ENCODE data around the gene CEMIP. TPM values are rescaled to one million over a fixed set of nuclear protein-coding genes. Genes with fewer than 3 reads are reported as not detected.

The CEMIP gene
- total RNA-seq, 4 donors from 2014 or later: 0.17 to 0.34 (median 0.26) TPM; not detected in 1

- TF ChIP-seq POLR2A (IDR thresholded peaks at IDR 0.05; ENCODE audit: low read depth): no peak
- intact Hi-C loops (cut with DNase I): no loop called here
- H3K4me1 ChIP-seq: peaks cover 15 to 96% (median 89%) of the 10 kb centered on the region in 4 donors
- H3K36me3 ChIP-seq: no peaks in the 10 kb centered on the region
- no peaks in the 10 kb centered on the region for H3K9me3 ChIP-seq
- no peak overlapping the region for H3K4me3 ChIP-seq
- no peaks in the 10 kb centered on the region for H3K27me3 ChIP-seq
- DNase-seq (ENCODE audit: extremely low spot score): no peak
- peak overlapping the region; percentile 64 to 71 (median 67) for H3K27ac ChIP-seq (replicated peaks in 1 of 4)
- WGBS: 79% methylated on average over 5 of the region's 5 CpGs
Measured at GRCh38 chr15:80732818-80733217, 46.4 kb upstream of the CEMIP start.

- H3K27ac ChIP-seq (replicated peaks in 1 of 4): peak overlapping the region; percentile 64 to 71 (median 67)
- no peak for DNase-seq (ENCODE audit: extremely low spot score)
- H3K9me3 ChIP-seq: no peaks in the 10 kb centered on the region
- H3K4me3 ChIP-seq: no peak overlapping the region
- H3K27me3 ChIP-seq: no peaks in the 10 kb centered on the region
- H3K4me1 ChIP-seq: peaks cover 14 to 90% (median 84%) of the 10 kb centered on the region in 4 donors
- no peaks in the 10 kb centered on the region for H3K36me3 ChIP-seq
- intact Hi-C loops (cut with DNase I): no loop called here
- TF ChIP-seq POLR2A (IDR thresholded peaks at IDR 0.05; ENCODE audit: low read depth) (no peak), POLR2AphosphoS5 (IDR thresholded peaks at IDR 0.05) (no peak), EP300 (IDR thresholded peaks at IDR 0.05) (no peak)
- TF ChIP-seq, protein P1, sequence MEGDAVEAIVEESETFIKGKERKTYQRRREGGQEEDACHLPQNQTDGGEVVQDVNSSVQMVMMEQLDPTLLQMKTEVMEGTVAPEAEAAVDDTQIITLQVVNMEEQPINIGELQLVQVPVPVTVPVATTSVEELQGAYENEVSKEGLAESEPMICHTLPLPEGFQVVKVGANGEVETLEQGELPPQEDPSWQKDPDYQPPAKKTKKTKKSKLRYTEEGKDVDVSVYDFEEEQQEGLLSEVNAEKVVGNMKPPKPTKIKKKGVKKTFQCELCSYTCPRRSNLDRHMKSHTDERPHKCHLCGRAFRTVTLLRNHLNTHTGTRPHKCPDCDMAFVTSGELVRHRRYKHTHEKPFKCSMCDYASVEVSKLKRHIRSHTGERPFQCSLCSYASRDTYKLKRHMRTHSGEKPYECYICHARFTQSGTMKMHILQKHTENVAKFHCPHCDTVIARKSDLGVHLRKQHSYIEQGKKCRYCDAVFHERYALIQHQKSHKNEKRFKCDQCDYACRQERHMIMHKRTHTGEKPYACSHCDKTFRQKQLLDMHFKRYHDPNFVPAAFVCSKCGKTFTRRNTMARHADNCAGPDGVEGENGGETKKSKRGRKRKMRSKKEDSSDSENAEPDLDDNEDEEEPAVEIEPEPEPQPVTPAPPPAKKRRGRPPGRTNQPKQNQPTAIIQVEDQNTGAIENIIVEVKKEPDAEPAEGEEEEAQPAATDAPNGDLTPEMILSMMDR (IDR thresholded peaks at IDR 0.05): no peak
- WGBS: 75% methylated on average over 1 of the region's 1 CpG
Measured at GRCh38 chr15:80733460-80733859, 45.7 kb upstream of the CEMIP start.

DNA sequence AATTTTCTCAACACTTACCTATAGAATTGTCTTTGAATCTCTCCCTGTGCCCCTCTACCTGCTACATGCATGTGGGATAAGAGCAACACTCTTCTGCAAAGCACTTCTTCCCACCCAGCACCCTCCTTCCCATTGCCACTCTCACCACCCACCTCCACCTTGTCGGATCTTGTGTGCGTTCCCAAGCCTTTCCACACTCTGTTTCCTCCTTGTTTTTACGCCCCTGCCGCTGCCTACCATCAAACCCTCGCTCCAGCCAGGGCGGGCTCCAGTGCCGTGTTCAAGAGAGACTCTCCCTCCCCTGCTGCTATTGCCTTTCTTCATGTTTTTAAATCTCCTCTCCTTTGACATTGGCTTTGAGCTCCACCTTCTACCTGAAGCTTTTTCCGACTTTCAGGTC lies 43.8 kb upstream of the CEMIP start:
- no peaks in the 10 kb centered on the region for H3K27me3 ChIP-seq
- peaks cover 14 to 73% (median 68%) of the 10 kb centered on the region in 4 donors for H3K4me1 ChIP-seq
- H3K36me3 ChIP-seq: no peaks in the 10 kb centered on the region
- DNase-seq (ENCODE audit: extremely low spot score): no peak
- TF ChIP-seq, protein P1 (IDR thresholded peaks at IDR 0.05): no peak
- TF ChIP-seq POLR2A (IDR thresholded peaks at IDR 0.05; ENCODE audit: low read depth) (no peak), EP300 (IDR thresholded peaks at IDR 0.05) (no peak), POLR2AphosphoS5 (IDR thresholded peaks at IDR 0.05) (no peak)
- intact Hi-C loops (cut with DNase I): loop anchor here (5.0 kb wide), 1 partner anchor 33 kb away; no protein-coding TSS in a partner anchor
- no peaks in the 10 kb centered on the region for H3K9me3 ChIP-seq
- H3K4me3 ChIP-seq: no peak overlapping the region
- 97% methylated on average over 8 of the region's 8 CpGs for WGBS
- peak overlapping the region; percentile 11 to 45 (median 24) for H3K27ac ChIP-seq (replicated peaks in 1 of 4)

GRCh38 chr15:80736560-80736959 lies 42.6 kb upstream of the CEMIP start:
- WGBS: 38% methylated on average over 4 of the region's 4 CpGs
- no peak for DNase-seq (ENCODE audit: extremely low spot score)
- no peaks in the 10 kb centered on the region for H3K36me3 ChIP-seq
- H3K27ac ChIP-seq (replicated peaks in 1 of 4): peak overlapping the region; percentile 4 to 43 (median 37)
- H3K4me1 ChIP-seq: peaks cover 14 to 60% (median 58%) of the 10 kb centered on the region in 4 donors
- no peaks in the 10 kb centered on the region for H3K27me3 ChIP-seq
- H3K4me3 ChIP-seq: no peak overlapping the region
- intact Hi-C loops (cut with DNase I): loop anchor here (5.0 kb wide), 1 partner anchor 34 kb away; no protein-coding TSS in a partner anchor
- TF ChIP-seq POLR2AphosphoS5 (IDR thresholded peaks at IDR 0.05) (peak in 1 of 2 donors; percentile 20), POLR2A (IDR thresholded peaks at IDR 0.05; ENCODE audit: low read depth) (no peak), EP300 (IDR thresholded peaks at IDR 0.05) (no peak)
- TF ChIP-seq, protein P1 (IDR thresholded peaks at IDR 0.05): no peak
- H3K9me3 ChIP-seq: no peaks in the 10 kb centered on the region

DNA sequence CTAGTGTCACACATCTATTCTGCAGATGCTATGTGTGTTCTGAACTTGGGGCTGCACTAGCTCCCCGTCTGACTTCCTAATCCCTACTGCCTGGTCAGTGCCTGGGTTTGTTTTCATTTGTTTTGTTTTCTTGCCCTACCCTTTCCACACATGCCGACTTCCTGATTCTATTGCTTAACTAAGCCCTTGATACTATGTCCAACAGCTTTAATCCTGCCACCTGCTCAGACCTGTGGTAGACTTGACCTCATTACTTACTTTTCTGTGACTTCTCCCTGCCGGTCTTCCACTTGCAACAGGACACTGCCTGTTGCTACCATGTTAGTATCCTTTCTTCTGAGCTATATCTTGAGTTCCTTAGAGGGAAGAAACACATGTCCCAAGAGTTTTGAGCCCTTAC lies 39.3 kb upstream of the CEMIP start:
- no peak for TF ChIP-seq POLR2A (IDR thresholded peaks at IDR 0.05; ENCODE audit: low read depth)
- TF ChIP-seq EP300 (IDR thresholded peaks at IDR 0.05): no peak
- TF ChIP-seq, protein P1 (IDR thresholded peaks at IDR 0.05): no peak
- TF ChIP-seq POLR2AphosphoS5 (IDR thresholded peaks at IDR 0.05): no peak
- Histone ChIP-seq H3K9me3 (no peaks in the 10 kb centered on the region), H3K4me3 (no peak overlapping the region), H3K27me3 (no peaks in the 10 kb centered on the region), H3K36me3 (no peaks in the 10 kb centered on the region), H3K4me1 (peaks cover 0 to 53% (median 45%) of the 10 kb centered on the region in 4 donors), H3K27ac (replicated peaks in 1 of 4) (no peak overlapping the region)
- 88% methylated on average over 3 of the region's 3 CpGs for WGBS
- DNase-seq (ENCODE audit: extremely low spot score): no peak
- intact Hi-C loops (cut with DNase I): loop anchor here (5.0 kb wide), 1 partner anchor 38 kb away; no protein-coding TSS in a partner anchor
